DND-41 (cell line): Measurements from ENCODE around the gene ISYNA1.

ENCODE experiments used
- CTCF ChIP-seq: IDR thresholded peaks from 2 replicates; pipeline ENCODE4 v1.5.1; 2012; ENCODE audit warnings: borderline replicate concordance, low read length, moderate library complexity, mild to moderate bottlenecking; ENCODE audit not compliant: poor library complexity, severe bottlenecking; ENCODE audit errors: extremely low read depth
- EZH2 ChIP-seq: IDR thresholded peaks from 3 replicates; pipeline ENCODE4 v1.6.1; 2012; ENCODE audit warnings: borderline replicate concordance, low read depth, mild to moderate bottlenecking, moderate library complexity, low read length, inconsistent platforms; ENCODE audit not compliant: severe bottlenecking

DNA sequence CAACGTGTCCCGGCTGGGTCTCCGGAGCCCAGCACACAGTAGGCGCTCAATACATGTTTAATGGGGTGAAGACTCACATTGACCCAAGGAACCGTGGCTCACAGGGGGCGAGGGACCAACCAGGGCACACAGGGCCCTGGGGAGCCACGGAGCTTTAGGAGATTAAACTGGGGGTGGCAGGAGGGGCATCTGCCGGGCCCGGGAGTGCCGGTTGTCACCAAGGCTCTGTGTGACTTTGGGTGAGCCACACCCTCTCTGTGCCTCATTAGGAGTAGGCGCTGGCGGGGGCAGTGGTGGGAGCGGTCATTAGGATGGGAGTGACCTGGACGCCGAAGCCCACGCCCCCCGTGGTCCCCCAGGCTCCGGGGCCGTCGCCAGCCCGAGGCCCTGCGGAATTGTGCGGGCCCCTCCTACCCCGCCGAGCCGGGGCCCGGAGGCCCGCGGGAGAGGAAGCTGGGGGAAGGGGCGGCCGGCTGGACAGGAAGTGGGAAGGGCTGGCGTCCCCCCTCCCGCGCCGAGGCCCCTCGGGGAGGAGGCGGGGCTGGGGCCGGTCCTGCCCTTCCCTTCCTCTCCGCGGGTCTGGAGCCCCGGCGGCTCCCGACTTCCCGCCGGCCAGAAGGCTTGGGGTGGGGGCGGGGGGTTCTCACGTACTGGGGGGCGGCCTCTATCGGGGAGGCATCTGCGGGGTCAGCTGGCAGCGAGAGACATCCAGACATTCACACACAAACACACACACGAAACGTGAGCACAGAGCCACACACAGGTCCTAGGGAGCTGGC is 20.5 kb downstream of the ISYNA1 start:
- TF ChIP-seq CTCF (no peak), EZH2 (peak; percentile 54)
